Measurements from ENCODE around the gene RARB.

GRCh38 chr3:25534007-25534406, 105.9 kb downstream of the RARB start:
- TF ChIP-seq REST (IDR thresholded peaks at IDR 0.05; ENCODE audit: borderline replicate concordance) (no peak), EZH2 (IDR thresholded peaks at IDR 0.05; ENCODE audit: borderline replicate concordance, insufficient read depth, low read length, poor library complexity, severe bottlenecking) (no peak), RAD21 (conservative IDR thresholded peaks at IDR 0.05) (no peak), MXI1 (conservative IDR thresholded peaks at IDR 0.05; ENCODE audit: poor library complexity, severe bottlenecking) (no peak), CTCF (IDR thresholded peaks at IDR 0.05; ENCODE audit: poor library complexity, severe bottlenecking) (no peak)

Data from neural cell (in vitro differentiated cells).